ENCODE data around the gene ERF.

DNA sequence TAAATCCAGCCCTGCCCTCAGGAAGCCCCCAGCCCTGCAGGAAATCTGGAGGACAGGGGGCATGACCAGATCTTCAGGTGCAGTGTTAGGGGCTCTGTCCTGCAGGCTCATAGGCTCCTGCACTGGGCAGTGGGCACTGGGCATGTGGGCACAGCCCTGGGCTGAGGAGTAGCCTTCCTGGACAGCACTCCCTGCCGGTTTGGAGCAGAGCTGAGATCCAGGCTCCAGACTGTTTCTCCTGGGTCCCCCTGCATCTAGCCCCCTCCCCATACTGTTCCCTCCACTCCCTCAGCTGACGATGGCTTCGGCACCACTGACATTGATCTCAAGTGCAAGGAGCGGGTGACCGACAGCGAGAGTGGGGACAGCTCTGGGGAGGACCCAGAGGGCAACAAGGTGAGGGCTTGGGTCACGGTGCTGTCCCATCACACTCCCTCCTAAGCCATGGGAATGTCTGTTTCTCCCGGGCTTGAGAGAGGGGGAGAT is 34.7 kb upstream of the ERF start:
- TF ChIP-seq POLR2A (IDR thresholded peaks at IDR 0.05) (no peak), POLR2AphosphoS5 (IDR thresholded peaks at IDR 0.05) (no peak), EP300 (IDR thresholded peaks at IDR 0.05) (no peak)
- TF ChIP-seq, protein P1, sequence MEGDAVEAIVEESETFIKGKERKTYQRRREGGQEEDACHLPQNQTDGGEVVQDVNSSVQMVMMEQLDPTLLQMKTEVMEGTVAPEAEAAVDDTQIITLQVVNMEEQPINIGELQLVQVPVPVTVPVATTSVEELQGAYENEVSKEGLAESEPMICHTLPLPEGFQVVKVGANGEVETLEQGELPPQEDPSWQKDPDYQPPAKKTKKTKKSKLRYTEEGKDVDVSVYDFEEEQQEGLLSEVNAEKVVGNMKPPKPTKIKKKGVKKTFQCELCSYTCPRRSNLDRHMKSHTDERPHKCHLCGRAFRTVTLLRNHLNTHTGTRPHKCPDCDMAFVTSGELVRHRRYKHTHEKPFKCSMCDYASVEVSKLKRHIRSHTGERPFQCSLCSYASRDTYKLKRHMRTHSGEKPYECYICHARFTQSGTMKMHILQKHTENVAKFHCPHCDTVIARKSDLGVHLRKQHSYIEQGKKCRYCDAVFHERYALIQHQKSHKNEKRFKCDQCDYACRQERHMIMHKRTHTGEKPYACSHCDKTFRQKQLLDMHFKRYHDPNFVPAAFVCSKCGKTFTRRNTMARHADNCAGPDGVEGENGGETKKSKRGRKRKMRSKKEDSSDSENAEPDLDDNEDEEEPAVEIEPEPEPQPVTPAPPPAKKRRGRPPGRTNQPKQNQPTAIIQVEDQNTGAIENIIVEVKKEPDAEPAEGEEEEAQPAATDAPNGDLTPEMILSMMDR (IDR thresholded peaks at IDR 0.05), result no peak

Data from sigmoid colon (tissue), 4 donors.